Iris pigment epithelial cell (primary cell): ENCODE data around the gene SCTR.

Experiments used
- DNase-seq: peaks from one replicate; pipeline ENCODE4 v3.0.0-alpha.2; 2011; ENCODE audit warnings: low read depth

SCTR gene

DNA sequence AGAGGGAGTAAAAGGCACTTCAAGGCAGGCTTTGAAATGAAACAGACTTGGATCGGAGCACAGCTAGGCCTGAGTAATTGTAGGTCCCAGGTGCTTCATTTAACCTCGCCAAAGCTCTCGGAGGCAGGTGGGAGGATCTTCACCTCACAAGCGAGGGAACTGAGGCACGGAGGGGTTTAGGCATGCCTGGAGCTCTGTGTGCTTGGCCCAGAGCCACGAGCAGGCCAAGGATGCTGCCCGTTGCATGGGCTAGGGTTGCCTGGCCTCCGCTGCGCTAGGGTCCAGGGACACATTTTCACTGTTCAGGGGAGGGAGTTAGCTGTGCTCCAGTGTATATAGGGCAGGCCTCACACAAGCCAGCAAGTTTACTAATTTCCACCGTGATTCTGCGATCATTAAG lies 81.4 kb downstream of the SCTR start:
- DNase-seq, result no peak

DNA sequence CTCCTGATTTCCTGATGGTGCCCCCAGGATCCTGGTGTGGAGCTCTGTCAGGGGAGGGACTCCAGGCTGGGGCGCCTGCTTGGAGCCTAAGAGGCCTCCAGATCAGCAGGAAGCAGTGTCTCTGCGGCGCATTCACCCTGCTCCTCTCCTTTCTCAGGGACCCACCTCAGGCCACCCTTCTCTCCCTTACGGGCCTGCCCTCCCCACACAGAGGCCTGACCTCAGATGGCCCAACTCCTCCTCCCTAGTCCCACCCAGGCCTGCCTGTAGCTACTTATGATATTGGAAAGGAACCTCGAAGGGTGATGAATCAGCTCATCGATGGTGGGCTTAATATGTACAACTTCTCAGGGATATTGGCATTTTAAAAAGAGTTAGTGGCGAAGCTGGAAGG lies 82.1 kb downstream of the SCTR start:
- DNase-seq, result no peak

DNA sequence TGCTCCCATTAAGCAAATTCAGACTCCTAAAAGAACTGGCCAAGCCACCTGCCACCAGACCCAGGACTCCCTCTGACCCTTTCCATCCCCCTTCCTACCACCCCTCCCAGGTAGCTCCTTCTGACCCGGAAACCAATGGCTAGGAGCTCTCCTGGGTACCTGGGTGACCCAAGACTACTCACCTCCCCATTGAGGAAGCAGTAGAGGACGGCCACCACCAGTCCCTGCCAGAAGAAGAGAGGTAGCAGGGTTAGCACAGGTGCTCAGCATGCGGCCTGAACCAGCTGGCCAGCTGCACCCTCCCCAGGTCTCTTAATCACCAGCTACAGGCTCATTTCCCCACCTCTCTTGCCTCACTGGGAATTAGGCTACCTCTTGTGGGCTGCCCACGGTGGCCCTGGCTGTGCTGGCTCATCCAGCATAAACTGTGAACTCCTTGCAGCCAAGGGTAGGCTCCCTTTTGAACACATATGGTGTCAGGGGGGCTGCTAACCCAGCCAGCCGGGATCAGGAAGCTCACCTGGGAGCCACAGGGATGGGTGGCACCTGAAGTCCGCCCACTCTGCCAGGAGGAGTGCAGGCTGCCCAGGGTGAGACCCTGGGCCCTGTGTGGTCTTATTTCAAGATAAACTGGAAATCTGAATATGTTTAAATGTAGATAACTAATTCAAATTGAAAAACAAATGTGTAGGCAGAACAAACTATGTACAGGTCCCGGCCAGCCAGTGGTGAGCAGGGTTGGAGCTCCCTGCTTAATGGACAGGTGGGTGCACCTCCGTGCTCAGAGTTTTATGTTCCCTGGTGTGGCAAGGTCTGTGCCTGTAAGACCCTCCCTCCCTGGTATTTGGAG lies 82.7 kb downstream of the SCTR start:
- no peak for DNase-seq

DNA sequence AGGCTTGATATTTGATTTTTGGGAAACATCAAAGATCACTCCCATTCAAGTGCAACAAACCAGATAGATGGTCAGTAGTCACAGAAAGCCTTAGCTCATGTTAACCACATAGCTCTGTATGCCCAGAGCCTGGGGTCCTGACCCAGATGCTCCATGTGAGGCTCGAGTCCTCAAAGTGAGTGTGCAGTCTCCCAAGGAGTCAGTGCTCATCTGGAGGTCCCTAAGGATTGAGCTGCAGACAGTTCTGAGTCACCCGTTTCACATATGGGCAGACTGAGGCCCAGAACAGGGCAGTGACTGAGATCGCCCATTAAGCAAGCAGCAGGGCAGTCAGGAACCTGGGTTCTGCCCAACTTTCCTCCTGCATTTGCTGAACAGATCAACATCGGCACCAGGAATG lies 83.4 kb downstream of the SCTR start:
- no peak for DNase-seq

DNA sequence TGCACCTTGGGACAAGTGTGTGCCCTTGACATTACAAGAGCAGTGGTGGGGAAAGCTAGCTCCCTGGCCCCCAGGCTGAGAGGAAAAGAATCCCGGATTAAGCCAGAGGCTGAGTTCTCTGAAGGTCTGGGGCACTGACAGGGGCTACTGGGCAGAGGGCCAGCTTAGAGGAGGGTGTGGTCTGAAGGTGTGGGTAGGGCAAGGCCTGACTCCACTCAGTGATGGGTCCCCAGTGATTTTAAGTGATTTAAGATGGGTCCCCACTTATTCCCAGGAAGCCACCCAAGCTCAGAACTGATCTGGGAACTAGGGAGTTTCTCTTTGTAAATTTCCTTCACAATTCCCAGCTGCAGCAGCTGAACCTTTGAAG lies 83.8 kb downstream of the SCTR start:
- no peak for DNase-seq

DNA sequence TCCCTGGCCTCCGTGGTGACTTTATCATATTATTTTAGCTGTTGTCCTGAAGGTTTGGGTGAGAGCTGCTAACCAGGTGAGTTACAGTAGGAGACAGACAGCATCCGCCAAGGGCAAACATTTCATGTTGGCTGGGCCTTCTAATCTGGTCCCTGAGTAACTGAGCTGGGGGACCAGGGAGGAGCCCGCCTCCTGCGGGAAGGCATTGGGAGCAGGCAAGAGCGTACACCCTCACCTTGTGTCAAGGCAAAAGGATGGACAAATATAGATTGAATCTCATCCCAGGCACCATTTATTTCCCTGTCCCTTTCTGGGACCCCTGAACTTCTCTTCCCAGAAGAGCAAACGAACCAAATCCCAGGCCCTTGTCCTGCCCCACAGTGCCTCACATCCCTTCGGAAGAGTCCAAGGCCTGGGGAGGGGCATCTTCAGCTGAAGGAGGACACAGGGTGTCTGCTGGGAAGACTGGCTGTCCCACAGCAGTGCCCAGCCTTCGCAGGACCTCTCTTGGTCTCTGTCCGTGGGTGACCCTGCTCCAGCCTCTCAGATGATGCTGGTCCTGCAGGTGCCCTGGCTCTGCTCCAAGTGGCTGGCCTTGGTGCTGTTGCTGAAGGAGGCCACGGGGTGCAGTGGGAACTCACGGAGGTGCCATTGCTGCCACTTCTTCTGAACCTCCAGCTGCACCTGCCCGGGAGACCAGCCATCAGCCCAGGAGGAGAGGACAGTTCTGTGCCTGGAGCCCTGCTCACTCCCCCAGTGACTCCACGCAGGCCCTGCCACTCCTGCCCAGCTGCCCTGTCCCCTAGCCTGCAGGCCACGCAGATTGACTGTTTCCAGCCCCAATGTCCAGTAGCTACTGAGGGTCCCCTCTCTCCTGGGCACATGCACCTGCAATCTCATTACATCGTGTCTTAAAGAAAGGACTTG lies 84.4 kb downstream of the SCTR start:
- no peak for DNase-seq

DNA sequence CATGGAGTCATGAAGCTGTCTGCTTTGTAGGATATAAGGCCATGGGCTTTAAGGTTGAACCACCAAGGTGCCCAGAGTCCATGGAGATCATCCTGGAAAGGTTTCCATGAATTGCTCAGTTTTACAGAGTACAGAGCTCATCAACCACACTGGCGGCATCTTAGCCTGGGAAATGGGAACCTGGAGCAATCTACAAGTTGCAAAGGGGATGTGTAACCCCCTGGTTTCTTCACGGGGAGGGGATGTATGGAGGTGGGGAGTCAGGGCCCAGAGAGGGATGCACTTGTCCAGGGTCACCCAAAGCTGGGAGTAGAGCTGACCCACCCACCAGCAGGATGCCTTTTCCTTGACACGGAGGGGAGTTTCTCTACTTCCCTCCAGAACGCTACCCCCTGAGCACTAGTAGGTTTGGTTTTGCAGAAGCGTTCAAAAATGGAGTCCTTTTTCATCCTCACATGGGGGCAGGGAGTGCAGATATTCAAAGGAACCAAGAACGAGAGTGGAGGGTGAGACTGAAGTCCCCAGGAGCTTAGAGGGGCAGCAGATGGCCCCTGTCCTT lies 85.5 kb downstream of the SCTR start:
- DNase-seq, result no peak

DNA sequence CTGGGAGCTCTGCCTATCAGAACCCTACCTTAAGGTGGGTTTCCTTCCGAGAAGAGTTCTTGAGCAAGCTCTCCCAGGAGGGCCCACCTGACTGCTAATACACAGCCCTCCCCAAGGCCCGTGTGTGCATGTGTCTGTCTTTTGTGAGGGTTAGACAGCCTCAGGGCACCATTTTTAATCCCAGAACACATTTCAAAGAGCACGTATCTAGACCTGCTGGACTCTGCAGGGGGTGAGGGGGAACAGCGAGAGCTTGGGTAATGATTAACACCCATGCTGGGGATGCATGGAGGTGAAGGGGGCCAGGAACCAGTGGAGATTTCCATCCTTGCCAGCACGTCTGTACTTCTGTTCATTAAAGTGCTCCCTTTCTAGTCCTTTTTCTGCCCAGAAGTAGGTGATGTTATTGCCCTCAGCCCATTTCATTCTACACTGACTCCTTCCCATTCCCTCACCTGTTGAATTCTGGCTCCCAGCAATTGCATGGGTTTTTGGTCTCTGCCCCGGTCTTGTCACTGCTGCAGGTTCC lies 86.1 kb downstream of the SCTR start:
- DNase-seq, result no peak

DNA sequence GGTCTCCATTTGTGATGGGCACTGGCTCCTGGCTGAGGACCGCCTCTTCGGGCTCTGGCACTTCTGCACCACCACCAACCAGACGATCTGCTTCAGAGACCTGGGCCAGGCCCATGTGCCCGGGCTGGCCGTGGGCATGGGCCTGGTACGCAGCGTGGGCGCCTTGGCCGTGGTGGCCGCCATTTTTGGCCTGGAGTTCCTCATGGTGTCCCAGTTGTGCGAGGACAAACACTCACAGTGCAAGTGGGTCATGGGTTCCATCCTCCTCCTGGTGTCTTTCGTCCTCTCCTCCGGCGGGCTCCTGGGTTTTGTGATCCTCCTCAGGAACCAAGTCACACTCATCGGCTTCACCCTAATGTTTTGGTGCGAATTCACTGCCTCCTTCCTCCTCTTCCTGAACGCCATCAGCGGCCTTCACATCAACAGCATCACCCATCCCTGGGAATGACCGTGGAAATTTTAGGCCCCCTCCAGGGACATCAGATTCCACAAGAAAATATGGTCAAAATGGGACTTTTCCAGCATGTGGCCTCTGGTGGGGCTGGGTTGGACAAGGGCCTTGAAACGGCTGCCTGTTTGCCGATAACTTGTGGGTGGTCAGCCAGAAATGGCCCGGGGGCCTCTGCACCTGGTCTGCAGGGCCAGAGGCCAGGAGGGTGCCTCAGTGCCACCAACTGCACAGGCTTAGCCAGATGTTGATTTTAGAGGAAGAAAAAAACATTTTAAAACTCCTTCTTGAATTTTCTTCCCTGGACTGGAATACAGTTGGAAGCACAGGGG lies 87.1 kb downstream of the SCTR start:
- no peak for DNase-seq

DNA sequence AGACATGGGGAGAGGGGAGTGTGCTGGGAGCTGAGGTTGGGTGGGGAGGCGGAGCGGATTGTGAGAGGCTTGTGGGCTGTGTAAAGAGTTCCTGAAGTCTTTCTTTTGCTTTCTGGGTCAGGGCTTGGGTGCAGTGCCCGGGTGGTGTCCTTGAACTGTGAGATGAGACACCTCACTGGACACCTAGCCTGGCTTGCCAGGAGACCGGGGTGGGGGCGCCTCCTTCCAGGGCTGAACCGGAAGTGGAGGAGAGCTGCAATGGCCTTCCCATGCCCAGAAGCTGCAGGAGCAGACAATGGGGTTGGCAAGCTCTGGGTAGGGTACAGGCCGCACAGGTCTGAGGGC lies 88.4 kb downstream of the SCTR start:
- no peak for DNase-seq

DNA sequence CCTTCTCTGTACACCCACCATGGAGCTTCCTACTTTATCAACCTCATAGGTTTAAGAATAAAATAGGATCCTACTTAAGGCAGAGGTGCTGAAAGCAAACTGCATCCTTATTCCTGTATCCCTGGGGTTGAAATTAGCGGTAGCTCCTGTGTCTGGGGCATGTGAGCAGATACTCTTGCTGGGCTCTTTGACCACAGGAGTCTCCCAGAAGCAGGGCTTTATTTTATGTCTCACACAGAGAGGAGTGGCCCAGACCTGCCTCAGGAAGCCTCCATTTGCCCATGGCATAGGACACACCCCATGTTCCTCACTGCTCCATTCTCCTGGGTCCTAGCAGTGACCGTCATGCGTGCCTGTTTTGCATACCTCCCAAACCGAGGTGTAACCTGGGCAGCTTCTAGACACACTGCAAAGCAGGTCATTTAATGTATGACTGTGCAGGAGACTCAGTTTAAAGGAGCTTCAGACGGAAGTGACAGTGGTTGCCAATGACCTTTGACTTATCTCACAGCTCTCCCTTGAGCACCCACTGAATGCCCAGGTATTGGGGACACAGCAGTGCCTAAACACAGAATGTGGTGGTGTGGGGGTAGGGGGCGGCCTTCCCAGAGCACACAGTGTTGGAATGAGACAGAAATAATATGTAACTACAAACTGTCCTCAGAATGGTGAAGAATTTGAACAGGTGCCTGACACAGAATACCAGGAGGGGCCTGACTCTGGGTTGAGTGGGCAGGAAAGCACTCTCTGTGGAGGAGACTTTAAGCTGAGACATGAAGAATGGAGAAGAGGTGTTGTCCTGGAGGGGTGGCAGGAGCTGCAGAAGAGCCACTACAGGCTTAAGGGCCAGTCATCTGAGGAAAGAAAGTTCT lies 89.0 kb downstream of the SCTR start:
- no peak for DNase-seq

DNA sequence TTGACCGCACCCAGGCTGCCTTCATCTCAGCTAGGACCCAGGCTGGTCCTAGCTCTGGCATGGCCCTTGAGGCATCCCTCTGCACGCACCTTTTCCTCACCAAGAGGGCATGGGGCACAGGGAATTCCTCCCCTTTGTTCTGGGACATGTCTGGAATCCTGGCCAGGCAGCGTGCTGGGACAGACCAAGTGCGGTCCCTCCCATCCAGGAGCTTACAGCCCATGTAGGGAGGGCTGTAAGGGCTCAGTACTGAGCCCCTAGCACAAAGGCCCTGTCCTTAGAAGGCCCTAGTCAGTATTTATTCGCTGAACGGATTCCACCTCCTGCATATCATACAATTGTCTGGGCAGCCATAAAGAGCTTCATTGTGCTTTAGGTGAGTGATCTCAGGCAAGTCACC lies 89.6 kb downstream of the SCTR start:
- no peak for DNase-seq

DNA sequence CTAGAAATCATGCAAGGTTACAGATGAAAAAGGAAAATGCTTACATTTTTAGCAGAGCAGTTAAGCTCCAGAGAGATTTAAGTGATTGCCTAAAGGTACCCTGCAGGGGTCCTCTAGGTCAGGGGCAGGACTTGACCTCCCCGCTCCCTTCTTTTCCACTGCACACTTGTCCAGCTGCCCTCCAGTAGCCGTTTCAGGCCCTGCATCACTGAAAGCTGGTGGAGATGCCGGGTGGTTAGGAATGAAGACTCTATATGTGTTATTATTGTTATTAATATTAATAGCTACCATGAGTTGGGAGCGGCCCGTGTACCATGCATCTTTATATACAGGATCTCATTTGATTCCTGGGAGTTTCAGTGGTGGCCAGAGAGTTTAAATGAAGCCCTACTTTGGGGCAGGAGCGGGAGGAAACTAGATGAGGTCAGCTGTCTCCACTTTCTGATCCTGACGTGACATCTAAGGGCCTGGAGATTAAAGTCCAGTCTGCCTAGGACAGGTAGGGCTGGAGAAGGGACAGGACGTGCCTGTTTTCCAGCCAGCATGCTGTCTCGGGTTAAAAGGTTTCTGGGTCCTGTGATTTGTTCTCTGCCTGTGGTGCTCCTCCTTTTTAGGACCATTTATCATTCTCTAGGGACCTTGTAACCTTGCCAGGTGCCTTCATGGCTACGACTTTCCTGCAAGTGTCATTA lies 90.5 kb downstream of the SCTR start:
- no peak for DNase-seq

DNA sequence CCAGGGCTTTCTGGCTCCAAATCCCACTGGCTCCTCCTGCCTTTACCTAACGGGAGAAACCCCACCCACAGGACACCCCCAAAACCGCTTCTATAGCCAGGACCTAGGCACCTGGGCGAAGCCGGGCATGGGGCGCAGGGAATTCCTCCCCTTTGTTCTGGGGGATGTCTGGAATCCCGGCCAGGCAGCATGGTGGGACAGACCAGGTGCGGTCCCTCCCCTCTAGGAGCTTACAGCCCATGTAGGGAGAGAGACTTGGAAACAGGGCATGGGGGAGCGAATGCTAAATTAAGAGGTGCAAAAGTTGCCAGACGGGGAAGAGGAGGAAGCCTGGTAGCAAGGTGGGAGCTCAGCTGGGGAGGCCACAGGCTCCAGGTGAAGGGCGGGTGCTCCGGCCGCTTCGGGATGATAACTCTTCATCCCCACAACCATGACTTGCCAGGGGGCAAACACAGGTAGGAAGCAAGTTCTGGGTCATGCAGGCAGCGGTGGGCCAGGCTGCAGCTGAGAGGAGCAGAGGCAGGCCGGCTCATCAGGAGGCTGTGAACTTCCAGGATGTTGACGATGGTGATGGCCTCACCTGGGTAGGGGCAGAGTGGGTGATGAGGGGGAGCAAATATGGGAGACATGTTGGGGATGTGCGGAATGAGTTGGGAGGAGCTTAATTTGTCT lies 91.3 kb downstream of the SCTR start:
- DNase-seq, result no peak

DNA sequence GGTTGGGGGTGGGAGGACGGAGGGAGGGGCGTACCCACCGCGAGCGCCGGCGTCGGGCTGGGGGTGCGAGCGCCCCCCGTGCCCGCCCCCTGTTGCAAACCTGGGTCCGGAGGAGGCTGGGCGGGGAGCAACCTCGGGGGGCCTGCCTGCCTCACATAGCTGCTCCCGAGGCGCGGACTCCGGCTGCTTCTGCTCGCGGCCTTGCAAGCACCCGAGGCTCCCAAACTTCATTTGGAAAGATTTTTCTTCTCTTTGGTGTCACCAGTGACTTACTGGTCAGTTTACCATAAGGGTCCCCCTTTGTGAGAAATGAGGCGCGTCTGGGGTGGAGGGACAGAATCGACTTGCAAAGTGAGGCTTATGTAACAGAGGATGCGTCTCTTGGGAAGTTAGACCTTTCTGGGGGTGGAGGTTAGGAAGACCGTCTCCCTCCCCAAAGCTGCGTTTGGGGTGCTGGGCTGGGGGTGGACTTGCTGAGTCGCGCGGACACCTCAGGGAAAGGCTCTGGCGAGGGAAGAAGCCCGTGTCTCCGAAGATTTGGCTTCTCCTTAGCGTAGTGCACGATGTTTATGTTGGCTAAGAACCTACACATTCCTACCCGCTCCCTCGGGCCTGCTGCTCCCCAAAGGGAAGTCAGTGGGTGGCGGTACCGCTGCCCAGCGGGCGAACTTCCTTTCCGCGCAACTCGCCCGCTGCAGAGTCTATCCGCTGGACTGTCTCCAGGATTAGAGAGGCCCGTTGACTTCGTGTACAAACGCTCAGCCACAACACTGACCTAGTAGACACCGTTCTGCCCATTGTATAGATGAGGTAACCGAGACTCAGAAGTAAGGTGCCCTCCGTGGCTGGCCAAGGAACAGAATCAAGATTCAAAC lies 92.1 kb downstream of the SCTR start:
- DNase-seq, result peak; percentile 67

DNA sequence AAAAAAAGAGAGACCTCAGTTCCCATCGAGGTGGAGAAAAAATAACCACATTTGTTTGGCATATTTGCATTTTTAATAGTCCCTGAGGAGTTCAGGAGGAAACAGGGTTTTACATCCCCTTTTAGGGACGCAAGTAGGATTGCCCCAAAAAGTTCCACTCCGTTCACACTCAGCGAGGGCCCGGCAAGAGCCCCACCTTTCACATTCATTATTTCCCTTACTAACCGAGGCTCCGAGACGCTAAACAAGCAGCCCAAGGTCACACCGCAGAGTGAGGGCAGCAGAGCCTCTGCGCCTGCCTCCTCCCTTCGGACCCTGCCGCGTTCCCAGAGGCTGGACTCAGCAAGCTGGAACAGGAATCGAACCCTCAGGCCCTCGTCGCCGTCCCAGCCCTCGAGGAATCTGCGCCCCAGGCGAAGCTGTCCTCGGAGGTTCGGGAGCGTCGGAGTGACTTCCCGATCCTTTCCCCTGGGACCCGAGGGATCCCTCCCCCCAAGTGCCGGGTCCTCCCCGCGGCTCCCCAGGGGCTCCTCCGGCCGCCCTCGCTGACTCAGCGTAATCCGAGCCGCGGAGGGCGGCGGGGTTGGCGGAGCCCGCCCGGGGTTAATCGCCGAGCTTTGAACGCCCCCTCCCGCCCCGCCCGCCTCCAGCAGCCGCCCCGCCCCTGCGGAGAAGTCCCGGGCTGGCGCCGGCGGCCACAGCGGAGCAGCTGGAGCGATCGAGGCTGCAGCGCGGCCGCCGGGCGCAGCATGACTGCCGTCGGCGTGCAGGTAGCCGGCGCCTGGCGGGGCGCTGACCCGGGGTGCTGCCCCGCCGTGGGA lies 92.9 kb downstream of the SCTR start, which contains the start of gene TMEM37:
TMEM37 (plus strand) TSS at position 700 of the 821 bp plus-strand sequence; CDS start at position 750, 50 bp downstream.
- peak; percentile 84 for DNase-seq

DNA sequence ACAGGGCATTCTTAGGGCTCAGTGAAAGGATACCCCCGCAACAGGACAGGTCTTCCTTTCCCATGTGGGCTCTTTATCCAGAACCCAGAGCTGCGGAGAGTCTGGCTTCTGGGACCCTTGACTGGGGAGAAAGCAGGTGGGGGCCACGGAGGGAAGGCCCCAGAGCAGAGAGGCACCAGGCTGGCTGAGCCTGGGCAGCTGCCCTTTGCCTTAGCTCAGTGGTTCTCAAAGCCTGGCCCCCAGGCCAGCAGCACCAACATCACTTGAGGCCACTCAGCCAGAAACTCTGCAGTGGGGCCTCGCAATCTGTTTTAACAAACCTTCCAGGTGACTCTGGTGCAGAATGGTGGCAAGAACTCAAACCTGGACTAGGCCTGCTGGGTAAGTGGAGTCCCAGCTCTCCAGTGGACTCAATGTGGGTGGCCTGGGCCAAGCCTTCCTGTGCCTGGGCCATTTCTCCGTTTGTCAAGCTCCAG lies 94.2 kb downstream of the SCTR start:
- no peak for DNase-seq
